Activated effector memory CD4-positive, alpha-beta T cell treated with anti-CD3 and anti-CD28 coated beads, Interleukin-2, amount 50 U/mL, for 16 hours (primary cell): Measurements from ENCODE around the gene SMIM9.

Experiments used
- DNase-seq: peaks from one replicate; pipeline ENCODE4 v3.0.0-alpha.2; 2020

SMIM9 gene

GRCh38 chrX:154815274-154815818 is 19.1 kb downstream of the SMIM9 start:
- no peak for DNase-seq

GRCh38 chrX:154813801-154814200 is 20.7 kb downstream of the SMIM9 start:
- DNase-seq, result no peak

GRCh38 chrX:154812341-154813101 is 21.9 kb downstream of the SMIM9 start:
- DNase-seq, result no peak

GRCh38 chrX:154809939-154810665 is 24.4 kb downstream of the SMIM9 start:
- DNase-seq, result no peak

- DNase-seq, result no peak
Observed at GRCh38 chrX:154806837-154807501, 27.5 kb downstream of the SMIM9 start.

- DNase-seq, result no peak
Observed at GRCh38 chrX:154805696-154806091, 28.8 kb downstream of the SMIM9 start.

GRCh38 chrX:154804957-154805695 is 29.3 kb downstream of the SMIM9 start, which contains the start of gene MPP1:
MPP1 (minus strand) TSS chrX:154805485; CDS start chrX:154805373, 112 bp downstream.
- DNase-seq, result peak; percentile 89

- no peak for DNase-seq
Observed at GRCh38 chrX:154804261-154804956, 30.1 kb downstream of the SMIM9 start.

- DNase-seq, result no peak
Observed at GRCh38 chrX:154802947-154803346, 31.5 kb downstream of the SMIM9 start.

- no peak for DNase-seq
Observed at GRCh38 chrX:154800478-154801210, 33.8 kb downstream of the SMIM9 start.

GRCh38 chrX:154799556-154800348 is 34.7 kb downstream of the SMIM9 start:
- DNase-seq, result no peak

- no peak for DNase-seq
Observed at GRCh38 chrX:154797006-154797405, 37.5 kb downstream of the SMIM9 start.

- DNase-seq, result no peak
Observed at GRCh38 chrX:154795016-154795415, 39.4 kb downstream of the SMIM9 start.

- DNase-seq, result no peak
Observed at GRCh38 chrX:154793084-154793795, 41.2 kb downstream of the SMIM9 start.

GRCh38 chrX:154791939-154792338 is 42.5 kb downstream of the SMIM9 start:
- no peak for DNase-seq

- DNase-seq, result no peak
Observed at GRCh38 chrX:154791467-154791866, 43.0 kb downstream of the SMIM9 start.

GRCh38 chrX:154785716-154786115 is 48.7 kb downstream of the SMIM9 start:
- no peak for DNase-seq

GRCh38 chrX:154784149-154784995 is 50.1 kb downstream of the SMIM9 start:
- no peak for DNase-seq

- no peak for DNase-seq
Observed at GRCh38 chrX:154780968-154781367, 53.5 kb downstream of the SMIM9 start.
